ENCODE results near the gene ATAD3A.

GRCh38 chr1:1551524-1552262, 39.7 kb downstream of the ATAD3A start:
- TF ChIP-seq POLR2A (IDR thresholded peaks at IDR 0.05; ENCODE audit: low read depth, low read length) (no peak), CTCF (conservative IDR thresholded peaks at IDR 0.05; ENCODE audit: low read depth, low read length) (no peak), MAFK (IDR thresholded peaks at IDR 0.05; ENCODE audit: low read depth, low read length) (no peak), CHD1 (IDR thresholded peaks at IDR 0.05; ENCODE audit: low read depth, low read length) (no peak), RFX5 (IDR thresholded peaks at IDR 0.05; ENCODE audit: low read depth, low read length) (no peak), MXI1 (IDR thresholded peaks at IDR 0.05; ENCODE audit: borderline replicate concordance, low read depth, low read length) (no peak)
- TF ChIP-seq, protein P1, sequence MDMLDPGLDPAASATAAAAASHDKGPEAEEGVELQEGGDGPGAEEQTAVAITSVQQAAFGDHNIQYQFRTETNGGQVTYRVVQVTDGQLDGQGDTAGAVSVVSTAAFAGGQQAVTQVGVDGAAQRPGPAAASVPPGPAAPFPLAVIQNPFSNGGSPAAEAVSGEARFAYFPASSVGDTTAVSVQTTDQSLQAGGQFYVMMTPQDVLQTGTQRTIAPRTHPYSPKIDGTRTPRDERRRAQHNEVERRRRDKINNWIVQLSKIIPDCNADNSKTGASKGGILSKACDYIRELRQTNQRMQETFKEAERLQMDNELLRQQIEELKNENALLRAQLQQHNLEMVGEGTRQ (IDR thresholded peaks at IDR 0.05; ENCODE audit: low read depth, low read length) = no peak

Measured in IMR-90 (cell line).